Stimulated activated CD8-positive, alpha-beta memory T cell treated with anti-CD3 and anti-CD28 coated beads, Interleukin-7, amount 100 ng/mL, for 4 hours (primary cell): ENCODE results near the gene BAG1.

Experiments
- DNase-seq, 2 donors: peaks; one replicate each; pipeline ENCODE4 v3.0.0-alpha.2; 2020; ENCODE audit warnings: low read depth in 2 of 2

The BAG1 gene

DNA sequence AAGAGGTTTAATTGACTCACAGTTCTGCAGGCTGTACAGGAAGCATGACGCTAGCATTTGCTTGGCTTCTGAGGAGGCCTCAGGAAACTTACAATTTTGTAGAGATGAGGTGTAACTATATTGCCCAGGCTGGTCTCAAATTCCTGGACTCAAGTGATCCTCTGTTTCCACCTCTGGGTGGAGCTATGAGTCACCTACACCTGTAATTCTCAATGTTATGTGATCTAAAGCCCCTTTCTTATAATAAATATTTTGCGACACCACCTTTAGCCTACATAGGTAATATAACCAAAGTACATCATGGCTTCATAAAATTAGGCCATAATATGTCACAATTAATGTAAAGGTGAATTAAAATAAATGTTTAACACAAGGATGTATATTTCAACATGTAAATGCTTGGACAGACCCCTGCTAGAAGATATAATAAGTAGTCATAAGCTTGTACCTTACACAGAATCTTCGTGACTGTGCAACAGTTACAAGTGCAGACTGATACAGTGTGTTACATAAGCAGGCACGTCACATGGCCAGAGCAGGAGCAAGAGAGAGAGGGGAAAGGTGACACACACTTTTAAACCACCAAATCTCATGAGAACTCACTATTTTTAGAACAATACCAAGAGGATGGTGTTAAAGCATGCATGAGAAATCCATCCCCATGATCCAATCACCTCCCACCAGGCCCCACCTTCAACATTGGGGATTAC, 54.3 kb downstream of the BAG1 start:
- DNase-seq: no peak

- no peak for DNase-seq
These were observed 55.1 kb downstream of the BAG1 start for GRCh38 chr9:33209394-33209793.

GRCh38 chr9:33202552-33203201, 61.8 kb downstream of the BAG1 start:
- peak; percentile 12 to 17 for DNase-seq
